ENCODE results near the gene ANAPC1.
"Not testable (repeated sequence)": the region's sequence is repeated elsewhere in the genome, so short reads cannot be mapped to it uniquely, and the experiment has no call there.

The ANAPC1 gene

GRCh38 chr2:111896576-111896975 is 12.6 kb upstream of the ANAPC1 start:
- no peak for DNase-seq (ENCODE audit: low read depth in 2 of 2)
- H3K4me3 ChIP-seq (replicated peaks in 1 of 2; ENCODE audit: low read depth in 2 of 2, low read length in 2 of 2): no peak overlapping the region
- no peak for TF ChIP-seq CTCF (IDR thresholded peaks at IDR 0.05; ENCODE audit: low read depth, low read length)

GRCh38 chr2:111896024-111896423 is 12.0 kb upstream of the ANAPC1 start:
- H3K4me3 ChIP-seq (replicated peaks in 1 of 2; ENCODE audit: low read depth in 2 of 2, low read length in 2 of 2): no peak overlapping the region
- no peak for DNase-seq (ENCODE audit: low read depth in 2 of 2)
- TF ChIP-seq CTCF (IDR thresholded peaks at IDR 0.05; ENCODE audit: low read depth, low read length): no peak

GRCh38 chr2:111884592-111884964 is 585 bp upstream of the ANAPC1 start:
- no peak for DNase-seq (ENCODE audit: low read depth in 2 of 2)
- H3K4me3 ChIP-seq (replicated peaks in 1 of 2; ENCODE audit: low read depth in 2 of 2, low read length in 2 of 2): peak overlapping the region; percentile 96 to 98
- no peak for TF ChIP-seq CTCF (IDR thresholded peaks at IDR 0.05; ENCODE audit: low read depth, low read length)

GRCh38 chr2:111872806-111873205 is 11.2 kb downstream of the ANAPC1 start:
- DNase-seq (ENCODE audit: low read depth in 2 of 2); H3K4me3 ChIP-seq (replicated peaks in 1 of 2; ENCODE audit: low read depth in 2 of 2, low read length in 2 of 2): not testable (repeated sequence)

GRCh38 chr2:111865124-111865523 is 18.9 kb downstream of the ANAPC1 start:
- not testable (repeated sequence) for DNase-seq (ENCODE audit: low read depth in 2 of 2); H3K4me3 ChIP-seq (replicated peaks in 1 of 2; ENCODE audit: low read depth in 2 of 2, low read length in 2 of 2)

- DNase-seq (ENCODE audit: low read depth in 2 of 2); H3K4me3 ChIP-seq (replicated peaks in 1 of 2; ENCODE audit: low read depth in 2 of 2, low read length in 2 of 2): not testable (repeated sequence)
These were observed 24.0 kb downstream of the ANAPC1 start for GRCh38 chr2:111860005-111860404.

GRCh38 chr2:111852544-111852943 is 31.4 kb downstream of the ANAPC1 start:
- not testable (repeated sequence) for H3K4me3 ChIP-seq (replicated peaks in 1 of 2; ENCODE audit: low read depth in 2 of 2, low read length in 2 of 2)
- DNase-seq (ENCODE audit: low read depth in 2 of 2): peak in 1 of 2 donors; percentile 14

GRCh38 chr2:111850646-111851045 is 33.3 kb downstream of the ANAPC1 start:
- TF ChIP-seq CTCF (IDR thresholded peaks at IDR 0.05; ENCODE audit: low read depth, low read length): peak; percentile 46
- H3K4me3 ChIP-seq (replicated peaks in 1 of 2; ENCODE audit: low read depth in 2 of 2, low read length in 2 of 2): not testable (repeated sequence)
- peak; percentile 0 to 67 for DNase-seq (ENCODE audit: low read depth in 2 of 2)

- peak; percentile 45 to 71 for DNase-seq (ENCODE audit: low read depth in 2 of 2)
- not testable (repeated sequence) for H3K4me3 ChIP-seq (replicated peaks in 1 of 2; ENCODE audit: low read depth in 2 of 2, low read length in 2 of 2)
These were observed 44.2 kb downstream of the ANAPC1 start for GRCh38 chr2:111839625-111840282.

- not testable (repeated sequence) for DNase-seq (ENCODE audit: low read depth in 2 of 2); H3K4me3 ChIP-seq (replicated peaks in 1 of 2; ENCODE audit: low read depth in 2 of 2, low read length in 2 of 2)
These were observed 45.0 kb downstream of the ANAPC1 start for GRCh38 chr2:111838992-111839391.

- H3K4me3 ChIP-seq (replicated peaks in 1 of 2; ENCODE audit: low read depth in 2 of 2, low read length in 2 of 2); DNase-seq (ENCODE audit: low read depth in 2 of 2): not testable (repeated sequence)
These were observed 49.8 kb downstream of the ANAPC1 start for GRCh38 chr2:111834221-111834620.

- not testable (repeated sequence) for DNase-seq (ENCODE audit: low read depth in 2 of 2); H3K4me3 ChIP-seq (replicated peaks in 1 of 2; ENCODE audit: low read depth in 2 of 2, low read length in 2 of 2)
These were observed 53.5 kb downstream of the ANAPC1 start for GRCh38 chr2:111830479-111830878.

GRCh38 chr2:111828217-111828766 is 55.7 kb downstream of the ANAPC1 start:
- DNase-seq (ENCODE audit: low read depth in 2 of 2); H3K4me3 ChIP-seq (replicated peaks in 1 of 2; ENCODE audit: low read depth in 2 of 2, low read length in 2 of 2): not testable (repeated sequence)

- H3K4me3 ChIP-seq (replicated peaks in 1 of 2; ENCODE audit: low read depth in 2 of 2, low read length in 2 of 2); DNase-seq (ENCODE audit: low read depth in 2 of 2): not testable (repeated sequence)
These were observed 70.9 kb downstream of the ANAPC1 start for GRCh38 chr2:111812970-111813622.
